ENCODE measurements around the gene DBT.
A peak's percentile ranks its signal among the peaks of the same experiment; 100 is the strongest.
"Not testable (repeated sequence)": the region's sequence is repeated elsewhere in the genome, so short reads cannot be mapped to it uniquely, and the experiment has no call there.

DBT gene

GRCh38 chr1:100239961-100240360 is 9.7 kb downstream of the DBT start:
- no peaks in the 10 kb centered on the region for H3K9me3 ChIP-seq (replicated peaks in 1 of 11)
- no peak overlapping the region for H3K9ac ChIP-seq
- peaks cover 27 to 59% (median 50%) of the 10 kb centered on the region in 11 experiments for H3K36me3 ChIP-seq
- no peak overlapping the region for H3K4me2 ChIP-seq
- H3K27ac ChIP-seq: no peak overlapping the region
- no peaks in the 10 kb centered on the region for H3K4me1 ChIP-seq
- H3K27me3 ChIP-seq: no peaks in the 10 kb centered on the region
- peaks cover 0 to 11% (median 0%) of the 10 kb centered on the region in 11 experiments; a peak in 4 of 22 replicates for H4K20me1 ChIP-seq
- no peak overlapping the region for H3K4me3 ChIP-seq
- no peak for TF ChIP-seq Cebpa-rat (IDR thresholded peaks at IDR 0.05)

GRCh38 chr1:100237091-100237490 is 12.5 kb downstream of the DBT start:
- no peak overlapping the region for H3K27ac ChIP-seq
- no peak overlapping the region for H3K4me3 ChIP-seq
- H3K9me3 ChIP-seq (replicated peaks in 1 of 11): no peaks in the 10 kb centered on the region
- peaks cover 0 to 7% (median 0%) of the 10 kb centered on the region in 10 experiments; a peak in 2 of 20 replicates for H3K4me1 ChIP-seq
- H3K36me3 ChIP-seq: peaks cover 39 to 85% (median 73%) of the 10 kb centered on the region in 11 experiments
- no peaks in the 10 kb centered on the region; a peak in 2 of 22 replicates for H4K20me1 ChIP-seq
- no peak overlapping the region for H3K9ac ChIP-seq
- H3K27me3 ChIP-seq: no peaks in the 10 kb centered on the region
- TF ChIP-seq Cebpa-rat (IDR thresholded peaks at IDR 0.05): no peak
- H3K4me2 ChIP-seq: no peak overlapping the region

GRCh38 chr1:100234432-100234831 is 15.2 kb downstream of the DBT start:
- Histone ChIP-seq H4K20me1 (no peaks in the 10 kb centered on the region; a peak in 2 of 22 replicates), H3K27ac (no peak overlapping the region), H3K4me1 (peaks cover 0 to 7% (median 0%) of the 10 kb centered on the region in 10 experiments; a peak in 2 of 20 replicates), H3K9ac (0 out of 22 replicates have a peak overlapping the region, but pooled peaks of 1 of the 11 experiments have one; percentile 24), H3K9me3 (replicated peaks in 1 of 11) (no peaks in the 10 kb centered on the region), H3K4me2 (no peak overlapping the region), H3K36me3 (peaks cover 50 to 94% (median 85%) of the 10 kb centered on the region in 11 experiments), H3K4me3 (no peak overlapping the region), H3K27me3 (no peaks in the 10 kb centered on the region)
- TF ChIP-seq Cebpa-rat (IDR thresholded peaks at IDR 0.05): no peak

- not testable (repeated sequence) for H4K20me1 ChIP-seq; H3K27me3 ChIP-seq; H3K9me3 ChIP-seq (replicated peaks in 1 of 11); H3K9ac ChIP-seq; H3K4me2 ChIP-seq; H3K4me1 ChIP-seq; H3K27ac ChIP-seq; H3K4me3 ChIP-seq
- peaks cover 43 to 94% (median 80%) of the 10 kb centered on the region in 11 experiments for H3K36me3 ChIP-seq
These were observed 16.1 kb downstream of the DBT start for GRCh38 chr1:100233566-100233965.

GRCh38 chr1:100232156-100232555 is 17.5 kb downstream of the DBT start:
- Histone ChIP-seq H3K4me2 (no peak overlapping the region), H3K27me3 (no peaks in the 10 kb centered on the region), H3K36me3 (peaks cover 33 to 96% (median 79%) of the 10 kb centered on the region in 11 experiments), H3K4me1 (peaks cover 0 to 7% (median 0%) of the 10 kb centered on the region in 10 experiments; a peak in 2 of 20 replicates), H4K20me1 (no peaks in the 10 kb centered on the region; a peak in 2 of 22 replicates), H3K4me3 (no peak overlapping the region), H3K27ac (no peak overlapping the region), H3K9ac (no peak overlapping the region), H3K9me3 (replicated peaks in 1 of 11) (no peaks in the 10 kb centered on the region)
- no peak for TF ChIP-seq Cebpa-rat (IDR thresholded peaks at IDR 0.05)

- H3K4me3 ChIP-seq: no peak overlapping the region
- TF ChIP-seq Cebpa-rat (IDR thresholded peaks at IDR 0.05): no peak
- H3K27ac ChIP-seq: no peak overlapping the region
- no peak overlapping the region for H3K4me2 ChIP-seq
- H3K9me3 ChIP-seq (replicated peaks in 1 of 11): no peaks in the 10 kb centered on the region
- no peak overlapping the region for H3K9ac ChIP-seq
- no peaks in the 10 kb centered on the region for H3K27me3 ChIP-seq
- H4K20me1 ChIP-seq: no peaks in the 10 kb centered on the region
- peaks cover 0 to 7% (median 0%) of the 10 kb centered on the region in 10 experiments; a peak in 2 of 20 replicates for H3K4me1 ChIP-seq
- peaks cover 30 to 96% (median 79%) of the 10 kb centered on the region in 11 experiments for H3K36me3 ChIP-seq
These were observed 17.9 kb downstream of the DBT start for GRCh38 chr1:100231721-100232120.

- Histone ChIP-seq H3K27me3 (no peaks in the 10 kb centered on the region), H3K36me3 (peaks cover 30 to 98% (median 75%) of the 10 kb centered on the region in 11 experiments)
- no peak for TF ChIP-seq Cebpa-rat (IDR thresholded peaks at IDR 0.05)
These were observed 18.9 kb downstream of the DBT start for GRCh38 chr1:100230765-100231164.

GRCh38 chr1:100229681-100230443 is 19.8 kb downstream of the DBT start:
- Histone ChIP-seq H3K9me3 (replicated peaks in 1 of 11) (no peaks in the 10 kb centered on the region), H3K4me3 (no peak overlapping the region), H3K9ac (no peak overlapping the region), H3K4me1 (peaks cover 0 to 7% (median 0%) of the 10 kb centered on the region in 10 experiments; a peak in 2 of 20 replicates), H3K36me3 (peaks cover 30 to 96% (median 71%) of the 10 kb centered on the region in 11 experiments), H4K20me1 (no peaks in the 10 kb centered on the region), H3K4me2 (no peak overlapping the region), H3K27me3 (no peaks in the 10 kb centered on the region), H3K27ac (no peak overlapping the region)
- no peak for TF ChIP-seq Cebpa-rat (IDR thresholded peaks at IDR 0.05)

More at GRCh38 chr1:100230765-100231164, 18.9 kb downstream of the DBT start:
- H3K4me3 ChIP-seq: no peak overlapping the region
- no peaks in the 10 kb centered on the region for H3K9me3 ChIP-seq (replicated peaks in 1 of 11)
- no peak overlapping the region for H3K27ac ChIP-seq
- peaks cover 0 to 7% (median 0%) of the 10 kb centered on the region in 10 experiments; a peak in 2 of 20 replicates for H3K4me1 ChIP-seq
- no peaks in the 10 kb centered on the region for H4K20me1 ChIP-seq
- no peak overlapping the region for H3K4me2 ChIP-seq
- H3K9ac ChIP-seq: no peak overlapping the region

GRCh38 chr1:100222428-100222827 is 27.2 kb downstream of the DBT start:
- H3K4me1 ChIP-seq: no peaks in the 10 kb centered on the region
- no peak overlapping the region for H3K9ac ChIP-seq
- no peaks in the 10 kb centered on the region for H3K27me3 ChIP-seq
- no peak overlapping the region for H3K27ac ChIP-seq
- no peak overlapping the region for H3K4me2 ChIP-seq
- H3K9me3 ChIP-seq (replicated peaks in 1 of 11): no peaks in the 10 kb centered on the region
- no peak overlapping the region for H3K4me3 ChIP-seq
- H3K36me3 ChIP-seq: peaks cover 14 to 66% (median 35%) of the 10 kb centered on the region in 11 experiments
- no peaks in the 10 kb centered on the region for H4K20me1 ChIP-seq
- no peak for TF ChIP-seq Cebpa-rat (IDR thresholded peaks at IDR 0.05)
